ENCODE results near the gene KCNJ5. TPM values are rescaled to one million over a fixed set of nuclear protein-coding genes. Genes with fewer than 3 reads are reported as not detected.
A peak's percentile ranks its signal among the peaks of the same experiment; 100 is the strongest.

KCNJ5 gene
- total RNA-seq, 1 donor from 2014 or later = not detected

DNA sequence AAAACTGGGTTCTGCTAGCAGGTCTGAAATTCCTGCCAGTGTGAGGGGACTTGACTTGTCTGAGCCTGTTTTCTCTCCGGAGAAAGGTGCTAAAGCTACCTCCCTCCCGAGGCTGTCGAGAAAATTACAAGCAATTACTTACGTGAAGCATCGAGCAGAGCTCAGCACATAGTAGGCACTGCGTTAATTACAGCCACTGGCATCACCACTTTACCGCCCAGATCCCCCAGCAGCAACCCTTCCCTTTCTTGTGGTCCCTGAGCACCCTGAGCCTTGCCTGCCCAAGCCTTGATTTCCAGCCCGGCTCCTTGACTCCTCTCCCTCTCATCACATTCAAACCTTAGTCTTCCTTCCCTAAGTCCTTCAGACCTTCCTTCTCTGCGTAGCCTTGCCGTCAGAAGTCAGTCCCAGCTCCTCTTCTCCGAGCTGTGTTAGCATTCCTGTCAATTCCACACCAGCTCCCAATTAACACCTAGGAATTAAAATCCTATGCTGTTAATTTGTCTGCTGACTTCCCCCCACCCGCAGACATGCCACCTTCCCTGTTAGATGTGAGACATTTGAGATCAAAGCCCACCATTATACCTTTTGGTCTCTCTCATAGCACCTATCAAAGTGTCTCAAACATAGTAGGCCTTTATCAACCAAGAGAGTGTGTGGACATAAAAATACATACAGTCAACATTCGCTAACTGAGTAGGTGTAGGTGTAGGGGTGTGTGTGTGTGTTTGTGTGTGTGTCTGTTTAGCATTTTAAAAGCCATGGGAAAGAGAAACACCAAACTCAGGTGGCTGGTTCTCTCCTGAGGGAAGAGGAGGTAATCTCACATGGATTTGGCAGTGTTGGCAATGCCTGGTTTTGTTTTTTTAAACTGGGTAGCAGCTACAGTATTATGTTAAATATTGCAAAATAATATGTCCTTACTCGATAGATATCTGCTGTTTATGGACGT lies 2.8 kb upstream of the KCNJ5 start:
- H3K36me3 Mint-ChIP-seq (ENCODE audit: low read depth) = no peaks in the 10 kb centered on the region
- no peak overlapping the region for H3K27ac Mint-ChIP-seq
- CTCF ChIA-PET = interaction anchor here (1.6 to 6.1 kb wide), 2 partner anchors 68 to 74 kb away, joined by 3 to 172 read pairs; no protein-coding TSS in a partner anchor
- ATAC-seq (ENCODE audit: low read depth) = no peak
- H3K27me3 Mint-ChIP-seq = peaks cover 66% of the 10 kb centered on the region
- POLR2A ChIA-PET = no interaction called here
- no peaks in the 10 kb centered on the region for H3K9me3 Mint-ChIP-seq
- H3K4me3 Mint-ChIP-seq = no peak overlapping the region
- TF ChIP-seq, protein P1, sequence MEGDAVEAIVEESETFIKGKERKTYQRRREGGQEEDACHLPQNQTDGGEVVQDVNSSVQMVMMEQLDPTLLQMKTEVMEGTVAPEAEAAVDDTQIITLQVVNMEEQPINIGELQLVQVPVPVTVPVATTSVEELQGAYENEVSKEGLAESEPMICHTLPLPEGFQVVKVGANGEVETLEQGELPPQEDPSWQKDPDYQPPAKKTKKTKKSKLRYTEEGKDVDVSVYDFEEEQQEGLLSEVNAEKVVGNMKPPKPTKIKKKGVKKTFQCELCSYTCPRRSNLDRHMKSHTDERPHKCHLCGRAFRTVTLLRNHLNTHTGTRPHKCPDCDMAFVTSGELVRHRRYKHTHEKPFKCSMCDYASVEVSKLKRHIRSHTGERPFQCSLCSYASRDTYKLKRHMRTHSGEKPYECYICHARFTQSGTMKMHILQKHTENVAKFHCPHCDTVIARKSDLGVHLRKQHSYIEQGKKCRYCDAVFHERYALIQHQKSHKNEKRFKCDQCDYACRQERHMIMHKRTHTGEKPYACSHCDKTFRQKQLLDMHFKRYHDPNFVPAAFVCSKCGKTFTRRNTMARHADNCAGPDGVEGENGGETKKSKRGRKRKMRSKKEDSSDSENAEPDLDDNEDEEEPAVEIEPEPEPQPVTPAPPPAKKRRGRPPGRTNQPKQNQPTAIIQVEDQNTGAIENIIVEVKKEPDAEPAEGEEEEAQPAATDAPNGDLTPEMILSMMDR (IDR thresholded peaks at IDR 0.05) = no peak
- no peak for DNase-seq
- peaks cover 22% of the 10 kb centered on the region for H3K4me1 Mint-ChIP-seq
- intact Hi-C loops (cut with micrococcal nuclease) = no loop called here

DNA sequence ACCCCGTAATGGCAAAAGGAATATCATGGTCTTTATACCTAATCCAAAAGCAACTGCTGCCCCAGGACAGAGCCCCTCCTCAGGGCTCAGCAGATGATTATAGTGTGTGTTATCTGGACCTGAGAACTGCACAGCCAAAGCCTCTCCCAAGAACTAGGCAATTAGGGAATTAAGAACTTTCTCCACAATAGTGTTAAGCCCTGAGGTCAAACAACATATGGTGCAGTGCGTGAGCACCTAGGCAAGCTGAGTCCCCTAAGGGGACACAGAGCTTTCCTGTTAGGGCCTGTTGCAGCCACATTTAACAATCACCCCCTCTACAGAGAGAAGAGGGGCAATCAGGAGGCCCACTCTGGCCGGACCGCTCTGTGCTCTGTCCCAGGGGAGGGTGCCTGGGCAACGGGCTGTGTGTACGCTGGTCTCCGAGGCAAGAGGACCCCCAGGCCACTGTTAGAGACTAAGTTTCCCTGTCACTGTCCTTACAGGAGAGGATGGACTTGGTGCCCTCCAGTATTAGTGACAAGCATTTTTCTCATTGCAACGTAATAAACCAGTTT lies 1.4 kb upstream of the KCNJ5 start:
- Mint-ChIP-seq H3K27me3 (peaks cover 69% of the 10 kb centered on the region), H3K4me1 (peaks cover 26% of the 10 kb centered on the region), H3K36me3 (ENCODE audit: low read depth) (no peaks in the 10 kb centered on the region), H3K27ac (no peak overlapping the region), H3K4me3 (no peak overlapping the region), H3K9me3 (no peaks in the 10 kb centered on the region)
- CTCF ChIA-PET = interaction anchor here (0.9 to 1.6 kb wide), 2 partner anchors 8 to 72 kb away, joined by 3 read pairs; no protein-coding TSS in a partner anchor
- TF ChIP-seq, protein P1 (IDR thresholded peaks at IDR 0.05) = no peak
- POLR2A ChIA-PET = no interaction called here
- intact Hi-C loops (cut with micrococcal nuclease) = loop anchor here (1.0 to 5.0 kb wide), 2 partner anchors 16 to 38 kb away; no protein-coding TSS in a partner anchor
- ATAC-seq (ENCODE audit: low read depth) = no peak
- no peak for DNase-seq

DNA sequence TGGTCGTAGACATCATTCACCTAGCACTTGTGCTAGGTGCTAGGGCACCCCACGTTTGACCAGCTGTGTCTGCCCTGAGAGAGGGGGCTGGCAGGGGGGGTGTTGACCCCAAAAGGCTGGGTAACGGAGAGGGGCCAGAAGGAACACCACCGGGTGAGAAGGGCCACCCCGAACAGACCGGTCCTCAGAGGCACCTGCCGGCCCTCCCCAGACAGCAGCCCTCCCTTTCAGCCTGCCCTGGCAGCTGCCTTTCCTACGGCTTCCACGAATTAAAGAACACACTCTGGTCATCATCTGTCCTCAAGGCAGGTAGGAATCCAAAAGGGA lies 977 bp upstream of the KCNJ5 start:
- ChIA-PET POLR2A (no interaction called here), CTCF (interaction anchor here (0.9 kb wide), 1 partner anchor 8 kb away, joined by 3 read pairs; no protein-coding TSS in a partner anchor)
- H3K36me3 Mint-ChIP-seq (ENCODE audit: low read depth) = no peaks in the 10 kb centered on the region
- H3K4me3 Mint-ChIP-seq = peak overlapping the region; percentile 7
- no peaks in the 10 kb centered on the region for H3K9me3 Mint-ChIP-seq
- H3K27ac Mint-ChIP-seq = no peak overlapping the region
- DNase-seq (no peak), ATAC-seq (ENCODE audit: low read depth) (no peak)
- intact Hi-C loops (cut with micrococcal nuclease) = loop anchor here (1.0 to 5.0 kb wide), 2 partner anchors 15 to 37 kb away; no protein-coding TSS in a partner anchor
- peaks cover 26% of the 10 kb centered on the region for H3K4me1 Mint-ChIP-seq
- TF ChIP-seq, protein P1 (IDR thresholded peaks at IDR 0.05) = no peak
- peaks cover 69% of the 10 kb centered on the region for H3K27me3 Mint-ChIP-seq

DNA sequence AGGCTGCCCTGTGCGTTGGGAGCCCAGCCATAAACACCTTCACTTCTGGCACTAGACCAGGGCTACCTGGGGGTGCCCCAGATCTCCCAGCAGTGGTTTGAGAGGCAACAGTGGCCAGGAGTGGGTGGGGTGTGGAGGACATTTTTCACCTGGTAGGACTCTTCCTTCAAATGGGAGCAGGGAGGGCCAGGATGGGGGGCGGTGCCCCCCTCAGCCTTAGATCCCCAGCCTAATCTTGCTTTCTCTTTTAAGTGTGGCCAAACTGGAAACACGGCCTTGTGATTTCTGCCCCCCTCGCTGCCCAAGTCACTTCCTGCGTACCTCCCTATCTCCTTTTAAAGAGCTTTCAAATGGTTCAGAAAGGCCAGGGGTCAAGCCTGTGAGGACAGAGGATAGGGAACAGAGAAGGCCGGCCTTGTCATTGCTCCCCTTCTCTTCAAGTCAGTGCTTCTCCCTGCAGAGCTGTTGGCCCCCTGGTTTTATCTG lies 800 bp downstream of the KCNJ5 start:
- Mint-ChIP-seq H3K36me3 (ENCODE audit: low read depth) (no peaks in the 10 kb centered on the region), H3K4me1 (peaks cover 26% of the 10 kb centered on the region), H3K27ac (no peak overlapping the region), H3K27me3 (peaks cover 63% of the 10 kb centered on the region), H3K9me3 (no peaks in the 10 kb centered on the region), H3K4me3 (peak overlapping the region; percentile 50)
- POLR2A ChIA-PET = interaction anchor here (0.6 kb wide), 1 partner anchor 98 kb away, joined by 4 read pairs; no protein-coding TSS in a partner anchor
- CTCF ChIA-PET = interaction anchor here (1.2 to 1.6 kb wide), 3 partner anchors 12 to 65 kb away, joined by 3 to 5 read pairs (median 5); no protein-coding TSS in a partner anchor
- DNase-seq = no peak
- TF ChIP-seq, protein P1 (IDR thresholded peaks at IDR 0.05) = no peak
- ATAC-seq (ENCODE audit: low read depth) = no peak
- intact Hi-C loops (cut with micrococcal nuclease) = loop anchor here (5.0 kb wide), 1 partner anchor 35 kb away; no protein-coding TSS in a partner anchor
